BLaER1 treated with 17β-estradiol and CSF1 and Interleukin-3, amounts not matched to agents 10 nM and 100 nM (cell line): ENCODE results near the gene MAN2A1.

ENCODE experiments used
- H3K27ac ChIP-seq, 11 experiments: shearing (Covaris generic); formaldehyde crosslinking; 2 replicates each; pipeline ENCODE4 v1.8.1; 2022
- H3K27me3 ChIP-seq, 11 experiments: shearing (Covaris generic); formaldehyde crosslinking; 2 replicates each; pipeline ENCODE4 v1.8.1; 2022
- H3K36me3 ChIP-seq, 11 experiments: shearing (Covaris generic); formaldehyde crosslinking; 2 replicates each; pipeline ENCODE4 v1.8.1; 2022
- H3K4me1 ChIP-seq, 10 experiments: shearing (Covaris generic); formaldehyde crosslinking; 2 replicates each; pipeline ENCODE4 v1.8.1; 2022
- H3K4me2 ChIP-seq, 11 experiments: shearing (Covaris generic); formaldehyde crosslinking; 2 replicates each; pipeline ENCODE4 v1.8.1; 2022
- H3K4me3 ChIP-seq, 10 experiments: shearing (Covaris generic); formaldehyde crosslinking; 2 replicates each; pipeline ENCODE4 v1.8.1; 2022
- H3K9ac ChIP-seq, 11 experiments: shearing (Covaris generic); formaldehyde crosslinking; 2 replicates each; pipeline ENCODE4 v1.8.1; 2022
- H3K9me3 ChIP-seq, 11 experiments: shearing (Covaris generic); formaldehyde crosslinking; replicated peaks in 1 of 11; 2 replicates each; pipeline ENCODE4 v1.8.1; 2022
- H4K20me1 ChIP-seq, 11 experiments: shearing (Covaris generic); formaldehyde crosslinking; 2 replicates each; pipeline ENCODE4 v1.8.1; 2022
- Cebpa-rat ChIP-seq, 11 experiments: shearing (Covaris generic); IDR thresholded peaks; 2 replicates each; pipeline ENCODE4 v1.8.1; 2022

The MAN2A1 gene

DNA sequence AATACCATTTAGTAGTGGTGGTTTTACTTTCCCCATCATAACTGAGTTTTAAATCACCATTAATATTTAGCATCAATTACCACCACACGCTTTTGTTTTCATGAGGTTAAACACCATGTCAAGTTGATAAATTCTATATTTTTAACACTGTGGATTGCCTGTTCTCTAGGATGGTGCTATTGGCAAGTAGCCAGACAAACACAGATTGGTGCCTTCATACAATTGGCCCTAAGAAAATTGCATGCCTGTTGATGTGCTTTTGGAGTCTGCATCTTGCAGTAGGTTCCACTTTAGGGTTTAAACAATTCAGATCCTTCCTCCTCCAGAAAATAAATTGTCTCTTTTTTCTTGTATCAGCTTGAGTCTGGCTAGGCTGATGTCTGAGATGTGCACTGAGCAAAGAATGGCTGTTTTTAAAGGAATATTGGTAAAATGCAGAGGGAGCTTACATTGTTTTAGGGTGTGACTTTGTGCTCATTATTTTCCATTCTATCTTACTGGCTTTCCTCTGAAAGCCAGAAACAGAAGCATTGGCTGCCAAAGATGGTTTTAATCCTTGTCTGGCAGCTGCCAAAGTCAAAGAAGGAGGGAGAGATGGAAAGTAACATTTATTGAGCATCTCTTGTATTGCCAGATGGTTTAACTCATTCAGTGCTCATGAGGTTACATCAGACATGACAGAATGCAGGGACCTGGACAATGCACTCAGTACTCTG is 19.6 kb upstream of the MAN2A1 start:
- no peak for TF ChIP-seq Cebpa-rat (IDR thresholded peaks at IDR 0.05)
- H3K4me2 ChIP-seq: no peak overlapping the region

DNA sequence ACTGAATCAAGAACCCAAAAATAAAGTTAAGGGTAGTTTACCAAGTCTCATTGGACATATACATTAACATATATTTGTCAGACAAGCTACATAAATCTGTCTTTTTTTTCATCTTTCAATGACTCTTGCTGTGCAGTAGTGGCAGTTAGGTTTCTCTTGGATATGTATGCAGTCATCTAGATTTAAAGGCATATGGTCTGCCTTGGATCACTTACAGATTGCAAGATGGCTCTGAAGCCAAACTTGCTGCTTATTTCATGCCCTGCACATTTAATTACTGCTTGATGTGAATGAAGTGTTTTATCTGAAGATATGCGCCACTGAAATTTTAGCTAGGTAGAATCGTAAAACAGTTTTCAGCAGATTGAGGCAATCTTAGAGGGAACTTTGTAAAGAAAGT is 18.6 kb upstream of the MAN2A1 start:
- no peak overlapping the region for H3K4me2 ChIP-seq
- H3K4me1 ChIP-seq: peaks cover 0 to 4% (median 2%) of the 10 kb centered on the region in 10 experiments; a peak in 12 of 20 replicates
- H3K9ac ChIP-seq: no peak overlapping the region
- H4K20me1 ChIP-seq: no peaks in the 10 kb centered on the region
- no peaks in the 10 kb centered on the region for H3K27me3 ChIP-seq
- H3K36me3 ChIP-seq: no peaks in the 10 kb centered on the region
- no peak for TF ChIP-seq Cebpa-rat (IDR thresholded peaks at IDR 0.05)
- no peak overlapping the region for H3K27ac ChIP-seq
- H3K9me3 ChIP-seq: no peaks in the 10 kb centered on the region
- no peak overlapping the region for H3K4me3 ChIP-seq

More for the DNA sequence above, 19.6 kb upstream of the MAN2A1 start:
- Histone ChIP-seq H3K9me3 (no peaks in the 10 kb centered on the region), H3K9ac (no peak overlapping the region), H3K36me3 (no peaks in the 10 kb centered on the region), H4K20me1 (no peaks in the 10 kb centered on the region), H3K27me3 (no peaks in the 10 kb centered on the region), H3K4me1 (no peaks in the 10 kb centered on the region), H3K27ac (no peak overlapping the region), H3K4me3 (no peak overlapping the region)

DNA sequence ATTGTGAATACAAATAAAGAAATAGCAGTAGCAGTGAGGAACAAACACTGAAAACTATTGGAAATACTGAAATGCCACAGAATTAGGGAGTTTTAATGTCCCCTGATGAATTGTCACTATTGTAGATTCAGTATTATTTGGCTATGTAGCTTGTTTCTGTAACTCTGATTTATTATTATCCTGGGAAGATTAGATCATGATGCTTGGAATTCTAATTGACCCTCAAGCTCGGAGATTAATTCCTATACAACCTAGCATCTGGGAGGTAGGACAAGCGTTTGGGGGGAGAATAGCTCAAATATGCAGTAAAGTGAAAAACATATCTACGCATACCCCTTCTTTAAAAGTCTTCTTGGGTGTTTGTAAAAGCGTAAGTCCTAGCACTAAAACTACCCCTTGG is 15.1 kb upstream of the MAN2A1 start:
- Histone ChIP-seq H3K27me3 (peaks cover 0 to 4% (median 0%) of the 10 kb centered on the region in 11 experiments; a peak in 1 of 22 replicates), H3K4me2 (no peak overlapping the region), H3K4me1 (peaks cover 0 to 22% (median 18%) of the 10 kb centered on the region in 10 experiments; a peak in 17 of 20 replicates), H3K36me3 (no peaks in the 10 kb centered on the region), H3K9ac (no peak overlapping the region), H4K20me1 (no peaks in the 10 kb centered on the region), H3K9me3 (no peaks in the 10 kb centered on the region), H3K27ac (no peak overlapping the region), H3K4me3 (no peak overlapping the region)
- no peak for TF ChIP-seq Cebpa-rat (IDR thresholded peaks at IDR 0.05)

DNA sequence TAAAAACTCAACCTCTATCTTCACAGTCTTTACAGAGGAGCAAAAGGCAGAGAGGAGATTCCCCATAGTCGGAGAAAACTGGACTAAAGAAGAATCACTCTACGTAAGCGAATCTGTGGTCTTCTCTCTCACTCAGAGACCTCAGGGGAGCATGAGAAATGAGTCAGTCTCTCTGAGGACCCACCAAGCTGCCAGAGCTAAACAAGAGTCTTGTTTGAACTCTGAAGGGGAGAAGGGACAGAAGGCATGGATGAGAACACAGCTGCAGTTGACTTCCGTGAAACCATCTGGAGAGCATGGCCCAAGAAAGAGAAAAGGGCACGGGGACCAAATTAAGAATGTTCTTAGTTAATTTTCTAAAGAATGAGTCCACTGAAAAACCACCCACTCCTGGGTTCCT is 12.8 kb upstream of the MAN2A1 start:
- Histone ChIP-seq H3K4me2 (peak overlapping the region in 10 of 11 experiments; percentile 6 to 80 (median 62); a peak in 20 of 22 replicates), H3K27me3 (peaks cover 0 to 4% (median 0%) of the 10 kb centered on the region in 11 experiments; a peak in 1 of 22 replicates), H3K4me3 (no peak overlapping the region), H3K9ac (0 out of 22 replicates have a peak overlapping the region, but pooled peaks of 1 of the 11 experiments have one; percentile 24), H3K9me3 (no peaks in the 10 kb centered on the region), H3K27ac (peak overlapping the region in 6 of 11 experiments; percentile 8 to 72 (median 53); a peak in 10 of 22 replicates), H4K20me1 (no peaks in the 10 kb centered on the region), H3K4me1 (peaks cover 0 to 25% (median 18%) of the 10 kb centered on the region in 10 experiments; a peak in 17 of 20 replicates), H3K36me3 (no peaks in the 10 kb centered on the region)
- TF ChIP-seq Cebpa-rat (IDR thresholded peaks at IDR 0.05): no peak

DNA sequence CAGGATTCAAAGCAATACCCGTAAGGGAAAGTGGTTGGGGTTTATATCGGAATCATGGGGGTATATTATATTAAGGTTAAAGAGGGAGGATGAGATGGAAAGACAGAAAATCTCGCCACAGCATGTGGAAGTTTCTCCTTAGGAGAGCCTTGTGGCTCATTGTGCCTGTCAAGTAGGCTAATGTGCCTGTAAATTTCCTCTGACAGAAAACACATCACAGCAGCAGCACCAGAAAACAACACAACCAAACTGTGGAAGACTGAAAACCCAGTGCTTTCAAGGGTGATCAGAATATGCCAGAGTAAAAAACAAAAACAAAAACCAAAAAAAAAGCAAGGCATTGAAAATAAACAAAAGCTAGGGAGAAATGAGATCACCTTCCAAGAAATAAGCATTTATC is 11.3 kb upstream of the MAN2A1 start:
- Histone ChIP-seq H3K4me3 (no peak overlapping the region), H4K20me1 (no peaks in the 10 kb centered on the region), H3K9ac (no peak overlapping the region), H3K4me1 (peaks cover 0 to 25% (median 18%) of the 10 kb centered on the region in 10 experiments; a peak in 17 of 20 replicates), H3K27me3 (peaks cover 0 to 4% (median 0%) of the 10 kb centered on the region in 11 experiments; a peak in 1 of 22 replicates), H3K27ac (no peak overlapping the region), H3K4me2 (no peak overlapping the region), H3K9me3 (no peaks in the 10 kb centered on the region), H3K36me3 (no peaks in the 10 kb centered on the region)
- TF ChIP-seq Cebpa-rat (IDR thresholded peaks at IDR 0.05): no peak

DNA sequence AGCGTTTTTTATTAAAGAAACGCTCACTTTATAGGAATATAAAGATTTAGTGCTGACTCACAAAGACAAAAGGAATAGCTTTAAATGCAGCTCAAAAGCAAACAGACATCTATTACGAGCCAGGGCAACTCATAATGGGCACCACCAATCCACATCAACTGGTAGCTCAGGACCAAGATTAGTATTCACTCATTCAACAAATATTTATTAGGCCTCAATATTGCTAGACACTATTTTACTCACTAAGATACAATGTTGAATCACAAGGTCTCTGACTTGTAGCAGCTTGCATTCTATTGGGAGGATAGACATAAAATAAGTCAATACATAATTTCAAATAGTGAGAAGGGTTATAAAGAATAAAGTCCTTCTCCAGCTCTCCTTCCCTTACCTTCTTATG is 8.0 kb upstream of the MAN2A1 start:
- TF ChIP-seq Cebpa-rat (IDR thresholded peaks at IDR 0.05): no peak
- H3K4me1 ChIP-seq: peaks cover 0 to 15% (median 10%) of the 10 kb centered on the region in 10 experiments; a peak in 17 of 20 replicates
- H3K9me3 ChIP-seq: no peaks in the 10 kb centered on the region
- H3K27me3 ChIP-seq: peaks cover 0 to 2% (median 0%) of the 10 kb centered on the region in 11 experiments; a peak in 1 of 22 replicates
- no peak overlapping the region for H3K9ac ChIP-seq
- no peaks in the 10 kb centered on the region for H3K36me3 ChIP-seq
- H3K4me3 ChIP-seq: no peak overlapping the region
- H3K27ac ChIP-seq: no peak overlapping the region
- no peak overlapping the region for H3K4me2 ChIP-seq
- H4K20me1 ChIP-seq: no peaks in the 10 kb centered on the region

DNA sequence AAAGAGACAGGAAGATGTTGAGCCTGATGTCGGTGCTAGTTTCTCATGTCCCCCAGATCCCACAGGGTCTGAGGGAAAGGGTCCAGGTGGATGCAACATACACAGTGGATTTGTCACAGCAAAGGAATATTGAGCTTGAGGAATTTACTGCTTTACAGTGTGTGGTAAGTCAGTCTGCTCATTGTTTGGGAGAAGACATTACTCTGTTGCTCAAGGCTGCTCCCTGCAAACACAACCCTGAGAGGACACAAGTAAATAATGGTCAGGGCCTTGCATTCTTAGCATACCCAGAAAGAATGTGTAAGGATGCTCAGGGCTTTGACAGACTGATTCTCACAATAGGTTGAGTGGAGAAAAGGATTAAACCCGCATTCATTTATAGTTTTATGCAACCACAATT is 7.3 kb upstream of the MAN2A1 start:
- H3K27me3 ChIP-seq: no peaks in the 10 kb centered on the region
- no peak overlapping the region for H3K4me2 ChIP-seq
- H3K27ac ChIP-seq: no peak overlapping the region
- no peak overlapping the region for H3K9ac ChIP-seq
- H3K36me3 ChIP-seq: no peaks in the 10 kb centered on the region
- H3K4me3 ChIP-seq: no peak overlapping the region
- TF ChIP-seq Cebpa-rat (IDR thresholded peaks at IDR 0.05): no peak
- H3K9me3 ChIP-seq: no peaks in the 10 kb centered on the region
- no peaks in the 10 kb centered on the region for H4K20me1 ChIP-seq
- peaks cover 0 to 9% (median 4%) of the 10 kb centered on the region in 10 experiments; a peak in 13 of 20 replicates for H3K4me1 ChIP-seq

DNA sequence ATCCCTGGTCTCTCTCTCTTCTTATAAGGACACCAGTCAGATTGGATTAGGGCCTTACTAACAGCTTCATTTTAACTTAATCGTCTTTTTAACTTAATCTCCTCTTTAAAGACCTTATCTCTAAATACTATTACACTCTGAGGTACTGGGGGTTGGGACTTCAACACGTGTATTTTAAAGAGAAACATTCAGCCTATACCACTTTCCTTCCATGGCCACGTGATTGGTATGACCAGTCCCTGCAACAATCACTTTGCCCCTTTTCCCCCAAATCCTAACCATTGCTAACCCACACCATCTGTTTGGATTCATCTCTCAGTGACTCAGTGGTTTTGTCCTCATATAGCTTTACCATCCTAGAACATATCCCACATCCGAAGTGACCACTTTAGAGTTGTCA is 3.8 kb upstream of the MAN2A1 start:
- Histone ChIP-seq H3K4me2 (no peak overlapping the region), H3K4me3 (no peak overlapping the region), H3K9ac (no peak overlapping the region), H4K20me1 (peaks cover 0 to 11% (median 0%) of the 10 kb centered on the region in 11 experiments; a peak in 4 of 22 replicates), H3K4me1 (peaks cover 7 to 12% (median 10%) of the 10 kb centered on the region in 10 experiments; a peak in 18 of 20 replicates), H3K27me3 (no peaks in the 10 kb centered on the region), H3K9me3 (no peaks in the 10 kb centered on the region), H3K27ac (no peak overlapping the region), H3K36me3 (no peaks in the 10 kb centered on the region)
- TF ChIP-seq Cebpa-rat (IDR thresholded peaks at IDR 0.05): no peak

DNA sequence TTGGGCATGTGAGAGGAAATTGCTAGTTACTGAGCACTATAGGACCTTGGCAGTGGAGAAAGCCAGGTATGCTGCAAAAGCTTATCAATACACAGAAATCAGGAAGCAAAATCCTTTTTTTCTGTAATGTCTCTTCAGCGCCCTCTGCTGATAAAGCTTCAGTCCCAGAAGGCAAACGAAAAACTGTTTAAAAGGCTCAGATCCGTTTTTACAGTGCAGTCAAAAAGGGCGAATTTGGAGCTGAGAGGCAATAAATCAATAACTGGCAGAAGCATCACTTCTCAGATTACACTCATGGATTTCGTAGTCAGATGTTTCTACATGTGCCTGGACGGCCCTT is 1.1 kb upstream of the MAN2A1 start:
- peak overlapping the region; percentile 84 to 97 (median 95) for H3K4me3 ChIP-seq
- no peak for TF ChIP-seq Cebpa-rat (IDR thresholded peaks at IDR 0.05)
- H3K9ac ChIP-seq: peak overlapping the region; percentile 90 to 97 (median 92)
- peak overlapping the region; percentile 58 to 91 (median 74) for H3K4me2 ChIP-seq
- H3K36me3 ChIP-seq: no peaks in the 10 kb centered on the region
- H3K9me3 ChIP-seq: no peaks in the 10 kb centered on the region
- H4K20me1 ChIP-seq: peaks cover 13 to 38% (median 23%) of the 10 kb centered on the region in 11 experiments; a peak in 20 of 22 replicates
- H3K27ac ChIP-seq: peak overlapping the region; percentile 86 to 97 (median 91)
- peaks cover 28 to 33% (median 32%) of the 10 kb centered on the region in 10 experiments for H3K4me1 ChIP-seq
- H3K27me3 ChIP-seq: no peaks in the 10 kb centered on the region
